ENCODE measurements around the gene KREMEN1.

The KREMEN1 gene

GRCh38 chr22:29053048-29053702 lies 19.7 kb upstream of the KREMEN1 start:
- no peaks in the 10 kb centered on the region for H3K9me3 ChIP-seq (ENCODE audit: control insufficient read depth, insufficient read depth, low read length)
- peaks cover 31% of the 10 kb centered on the region for H3K36me3 ChIP-seq (ENCODE audit: control insufficient read depth, insufficient read depth, low read length)
- H3K4me3 ChIP-seq (ENCODE audit: low read depth, low read length): no peak overlapping the region
- H3K4me1 ChIP-seq (ENCODE audit: control insufficient read depth, insufficient read depth, low read length): peaks cover 32% of the 10 kb centered on the region
- H3K27me3 ChIP-seq (ENCODE audit: control insufficient read depth, insufficient read depth, low read length): no peaks in the 10 kb centered on the region
- H3K9ac ChIP-seq (ENCODE audit: low read depth, low read length): no peak overlapping the region

DNA sequence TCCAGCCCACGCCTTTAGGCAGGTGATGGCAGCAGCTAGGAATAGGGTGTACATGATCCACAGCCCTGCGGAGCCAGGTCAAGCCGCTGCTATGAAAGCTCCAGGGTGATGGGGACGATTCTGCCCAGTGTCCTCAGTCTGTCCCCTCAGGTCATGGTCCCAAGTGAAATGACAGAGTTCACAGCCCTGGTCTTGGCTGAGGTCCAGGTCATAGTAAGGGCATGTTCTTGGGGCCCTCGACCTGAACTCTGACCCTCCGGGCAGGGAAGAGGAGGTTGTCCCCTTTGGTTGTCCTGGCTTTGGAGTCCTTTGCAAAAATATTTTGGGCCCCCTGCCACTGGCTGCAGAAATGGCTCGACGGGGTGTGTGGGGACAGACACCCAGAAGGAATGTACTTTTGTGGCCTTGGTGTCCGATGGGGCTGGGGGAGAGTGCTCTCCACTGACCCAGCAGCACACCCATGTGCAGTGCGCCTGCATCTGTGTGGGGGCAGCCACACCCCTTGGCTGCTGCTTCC lies 18.5 kb upstream of the KREMEN1 start:
- no peak overlapping the region for H3K4me3 ChIP-seq (ENCODE audit: low read depth, low read length)
- no peaks in the 10 kb centered on the region for H3K27me3 ChIP-seq (ENCODE audit: control insufficient read depth, insufficient read depth, low read length)
- peaks cover 32% of the 10 kb centered on the region for H3K4me1 ChIP-seq (ENCODE audit: control insufficient read depth, insufficient read depth, low read length)
- H3K36me3 ChIP-seq (ENCODE audit: control insufficient read depth, insufficient read depth, low read length): peaks cover 21% of the 10 kb centered on the region
- H3K9ac ChIP-seq (ENCODE audit: low read depth, low read length): peak overlapping the region; percentile 37
- no peaks in the 10 kb centered on the region for H3K9me3 ChIP-seq (ENCODE audit: control insufficient read depth, insufficient read depth, low read length)

- H3K27me3 ChIP-seq (ENCODE audit: control insufficient read depth, insufficient read depth, low read length): no peaks in the 10 kb centered on the region
- no peaks in the 10 kb centered on the region for H3K9me3 ChIP-seq (ENCODE audit: control insufficient read depth, insufficient read depth, low read length)
- H3K36me3 ChIP-seq (ENCODE audit: control insufficient read depth, insufficient read depth, low read length): peaks cover 11% of the 10 kb centered on the region
- no peak overlapping the region for H3K9ac ChIP-seq (ENCODE audit: low read depth, low read length)
- H3K4me3 ChIP-seq (ENCODE audit: low read depth, low read length): peak overlapping the region; percentile 5
- peaks cover 32% of the 10 kb centered on the region for H3K4me1 ChIP-seq (ENCODE audit: control insufficient read depth, insufficient read depth, low read length)
Observed at GRCh38 chr22:29055192-29055830, 17.5 kb upstream of the KREMEN1 start.

- Histone ChIP-seq H3K4me3 (ENCODE audit: low read depth, low read length) (no peak overlapping the region), H3K36me3 (ENCODE audit: control insufficient read depth, insufficient read depth, low read length) (peaks cover 3% of the 10 kb centered on the region), H3K27me3 (ENCODE audit: control insufficient read depth, insufficient read depth, low read length) (no peaks in the 10 kb centered on the region), H3K4me1 (ENCODE audit: control insufficient read depth, insufficient read depth, low read length) (peaks cover 32% of the 10 kb centered on the region), H3K9me3 (ENCODE audit: control insufficient read depth, insufficient read depth, low read length) (no peaks in the 10 kb centered on the region), H3K9ac (ENCODE audit: low read depth, low read length) (no peak overlapping the region)
Observed at GRCh38 chr22:29056472-29056871, 16.4 kb upstream of the KREMEN1 start.

- Histone ChIP-seq H3K27me3 (ENCODE audit: control insufficient read depth, insufficient read depth, low read length) (no peaks in the 10 kb centered on the region), H3K36me3 (ENCODE audit: control insufficient read depth, insufficient read depth, low read length) (no peaks in the 10 kb centered on the region), H3K4me1 (ENCODE audit: control insufficient read depth, insufficient read depth, low read length) (peaks cover 11% of the 10 kb centered on the region), H3K4me3 (ENCODE audit: low read depth, low read length) (no peak overlapping the region), H3K9ac (ENCODE audit: low read depth, low read length) (no peak overlapping the region), H3K9me3 (ENCODE audit: control insufficient read depth, insufficient read depth, low read length) (no peaks in the 10 kb centered on the region)
Observed at GRCh38 chr22:29060251-29060869, 12.5 kb upstream of the KREMEN1 start.

DNA sequence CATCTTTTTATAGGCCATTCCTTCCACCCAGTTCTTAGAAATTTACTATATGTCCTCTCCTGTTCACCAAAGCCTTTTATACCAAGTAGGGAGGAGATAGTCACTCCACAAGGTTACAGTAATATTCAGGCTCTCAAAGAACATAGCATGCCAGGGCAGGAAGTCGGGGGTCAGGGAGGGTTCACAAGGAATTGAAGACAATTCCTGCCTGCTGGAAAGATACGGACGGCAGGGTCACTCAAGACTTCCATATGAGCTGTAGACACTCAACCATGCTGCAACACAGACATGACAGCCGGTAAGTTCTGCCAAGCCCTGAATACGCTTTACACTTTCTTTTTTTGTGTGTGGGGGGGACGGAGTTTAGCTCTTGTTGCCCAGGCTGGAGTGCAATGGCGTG lies 11.9 kb upstream of the KREMEN1 start:
- Histone ChIP-seq H3K4me3 (ENCODE audit: low read depth, low read length) (no peak overlapping the region), H3K4me1 (ENCODE audit: control insufficient read depth, insufficient read depth, low read length) (peaks cover 5% of the 10 kb centered on the region), H3K27me3 (ENCODE audit: control insufficient read depth, insufficient read depth, low read length) (no peaks in the 10 kb centered on the region), H3K9ac (ENCODE audit: low read depth, low read length) (no peak overlapping the region), H3K36me3 (ENCODE audit: control insufficient read depth, insufficient read depth, low read length) (no peaks in the 10 kb centered on the region), H3K9me3 (ENCODE audit: control insufficient read depth, insufficient read depth, low read length) (no peaks in the 10 kb centered on the region)

DNA sequence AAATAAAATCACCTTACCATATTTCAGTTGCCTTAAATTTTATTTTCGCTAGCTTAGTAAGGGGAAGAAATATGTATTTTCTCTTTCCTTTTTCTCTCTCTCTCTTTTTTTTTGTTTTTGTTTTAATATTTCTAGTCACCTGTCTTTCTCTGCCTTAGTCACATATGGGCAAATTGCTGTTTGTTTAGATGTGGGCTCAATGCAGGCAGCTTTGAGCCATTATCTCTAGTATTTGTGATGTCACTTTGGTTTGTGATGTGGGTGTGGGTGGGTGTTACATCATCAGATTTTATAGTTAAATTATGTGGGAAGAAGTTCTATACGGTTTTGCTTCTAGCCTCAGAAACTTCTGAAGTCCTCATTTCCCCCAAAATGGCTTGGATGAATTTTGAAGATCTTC lies 11.1 kb upstream of the KREMEN1 start, which contains the start of gene C22orf31:
Gene C22orf31 (minus strand): TSS at position 59 of the 400 bp plus-strand sequence. CDS start 39 bp downstream, at position 20.
- Histone ChIP-seq H3K36me3 (ENCODE audit: control insufficient read depth, insufficient read depth, low read length) (no peaks in the 10 kb centered on the region), H3K4me1 (ENCODE audit: control insufficient read depth, insufficient read depth, low read length) (no peaks in the 10 kb centered on the region), H3K9ac (ENCODE audit: low read depth, low read length) (no peak within 1 kb of the TSS), H3K4me3 (ENCODE audit: low read depth, low read length) (no peak within 1 kb of the TSS), H3K9me3 (ENCODE audit: control insufficient read depth, insufficient read depth, low read length) (no peaks in the 10 kb centered on the region), H3K27me3 (ENCODE audit: control insufficient read depth, insufficient read depth, low read length) (no peaks in the 10 kb centered on the region)

DNA sequence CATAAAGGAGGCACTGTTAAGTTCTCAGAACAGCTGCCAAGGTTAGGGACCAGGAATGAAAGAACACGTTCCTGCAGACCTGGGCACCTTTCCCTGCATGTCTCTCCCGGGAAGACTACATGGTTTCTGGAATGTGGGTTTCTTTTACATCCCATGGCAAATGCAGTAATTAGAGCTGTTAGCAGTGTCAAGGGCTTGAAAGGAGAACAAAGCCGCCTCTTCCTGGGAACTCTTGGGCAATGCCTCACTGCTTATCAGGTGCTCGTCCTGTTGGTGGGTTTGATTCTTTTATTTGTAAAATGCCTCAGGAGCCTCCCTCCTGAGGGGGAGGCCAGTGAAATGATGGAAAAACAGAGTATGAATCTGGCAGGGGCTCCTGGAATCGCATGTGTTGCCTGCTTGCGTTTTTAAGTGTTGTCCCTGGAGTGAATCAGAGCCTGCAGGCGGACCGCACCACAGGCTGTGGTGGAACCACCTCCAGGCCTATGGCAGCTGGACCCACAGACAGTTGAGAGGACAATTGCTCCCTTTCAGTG lies 10.5 kb upstream of the KREMEN1 start:
- no peaks in the 10 kb centered on the region for H3K4me1 ChIP-seq (ENCODE audit: control insufficient read depth, insufficient read depth, low read length)
- H3K9ac ChIP-seq (ENCODE audit: low read depth, low read length): no peak overlapping the region
- H3K4me3 ChIP-seq (ENCODE audit: low read depth, low read length): no peak overlapping the region
- no peaks in the 10 kb centered on the region for H3K27me3 ChIP-seq (ENCODE audit: control insufficient read depth, insufficient read depth, low read length)
- no peaks in the 10 kb centered on the region for H3K36me3 ChIP-seq (ENCODE audit: control insufficient read depth, insufficient read depth, low read length)
- H3K9me3 ChIP-seq (ENCODE audit: control insufficient read depth, insufficient read depth, low read length): no peaks in the 10 kb centered on the region

DNA sequence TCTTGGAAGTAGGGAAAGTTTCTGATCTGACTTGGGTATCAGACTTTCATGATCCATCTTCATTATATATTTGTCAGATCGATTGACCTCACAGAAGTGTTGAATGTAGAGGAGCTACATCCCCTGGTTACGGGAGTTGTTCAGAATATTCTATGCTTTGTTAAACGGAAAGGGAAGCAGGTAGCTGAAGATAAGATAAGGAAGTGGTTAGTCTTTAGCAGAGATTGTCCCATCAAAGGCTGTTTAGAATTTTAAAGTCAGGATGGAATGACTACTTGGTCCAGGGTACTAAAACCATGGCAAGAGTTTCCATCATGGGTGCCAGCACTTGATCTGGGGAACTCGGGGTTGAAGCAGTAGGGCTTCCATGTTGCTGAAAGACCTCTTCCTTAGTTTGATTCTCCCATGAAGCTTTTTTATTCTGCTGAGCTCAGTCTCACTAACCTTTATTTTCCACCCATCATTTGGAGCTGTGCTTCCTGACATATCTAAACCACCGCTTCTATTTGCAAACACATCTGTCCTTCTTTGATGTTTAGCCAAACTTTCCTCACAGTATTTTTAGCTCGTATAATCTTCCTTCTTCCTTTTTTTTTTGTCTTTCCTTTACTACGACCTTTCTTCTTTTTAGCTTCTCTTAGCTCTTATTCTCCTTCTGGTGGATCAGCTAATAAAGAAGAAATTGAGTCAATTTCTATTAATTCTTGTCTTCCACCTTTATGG lies 7.2 kb upstream of the KREMEN1 start:
- H3K36me3 ChIP-seq (ENCODE audit: control insufficient read depth, insufficient read depth, low read length): no peaks in the 10 kb centered on the region
- H3K9me3 ChIP-seq (ENCODE audit: control insufficient read depth, insufficient read depth, low read length): no peaks in the 10 kb centered on the region

GRCh38 chr22:29069463-29069862 lies 3.4 kb upstream of the KREMEN1 start:
- Histone ChIP-seq H3K9ac (ENCODE audit: low read depth, low read length) (no peak overlapping the region), H3K4me1 (ENCODE audit: control insufficient read depth, insufficient read depth, low read length) (peaks cover 6% of the 10 kb centered on the region), H3K36me3 (ENCODE audit: control insufficient read depth, insufficient read depth, low read length) (no peaks in the 10 kb centered on the region), H3K27me3 (ENCODE audit: control insufficient read depth, insufficient read depth, low read length) (peaks cover 38% of the 10 kb centered on the region), H3K4me3 (ENCODE audit: low read depth, low read length) (no peak overlapping the region), H3K9me3 (ENCODE audit: control insufficient read depth, insufficient read depth, low read length) (no peaks in the 10 kb centered on the region)

More for the DNA sequence above, 7.2 kb upstream of the KREMEN1 start:
- Histone ChIP-seq H3K4me3 (ENCODE audit: low read depth, low read length) (no peak overlapping the region), H3K4me1 (ENCODE audit: control insufficient read depth, insufficient read depth, low read length) (no peaks in the 10 kb centered on the region), H3K27me3 (ENCODE audit: control insufficient read depth, insufficient read depth, low read length) (peaks cover 13% of the 10 kb centered on the region), H3K9ac (ENCODE audit: low read depth, low read length) (no peak overlapping the region)

GRCh38 chr22:29070490-29070889 lies 2.3 kb upstream of the KREMEN1 start:
- H3K36me3 ChIP-seq (ENCODE audit: control insufficient read depth, insufficient read depth, low read length): no peaks in the 10 kb centered on the region

More at GRCh38 chr22:29070490-29070889, 2.3 kb upstream of the KREMEN1 start:
- H3K9ac ChIP-seq (ENCODE audit: low read depth, low read length): no peak overlapping the region
- H3K27me3 ChIP-seq (ENCODE audit: control insufficient read depth, insufficient read depth, low read length): peaks cover 48% of the 10 kb centered on the region
- H3K9me3 ChIP-seq (ENCODE audit: control insufficient read depth, insufficient read depth, low read length): no peaks in the 10 kb centered on the region
- no peak overlapping the region for H3K4me3 ChIP-seq (ENCODE audit: low read depth, low read length)
- peaks cover 7% of the 10 kb centered on the region for H3K4me1 ChIP-seq (ENCODE audit: control insufficient read depth, insufficient read depth, low read length)

Data from iPS-15b (cell line).